Skin epidermis (tissue), 12 donors: ENCODE results near the gene GPR89B.
"Not testable (repeated sequence)": the region's sequence is repeated elsewhere in the genome, so short reads cannot be mapped to it uniquely, and the experiment has no call there.

ENCODE experiments used
- H3K27ac ChIP-seq, 21 experiments: fragments of 200-600 bp; sonication (generic) in 11 of 21; one replicate each; pipeline ENCODE4 v1.5.0; 2020; ENCODE audit warnings: mild to moderate bottlenecking in 3 of 21, inconsistent platforms in 2 of 21, moderate library complexity in 2 of 21
- H3K4me3 ChIP-seq, 7 experiments: fragments of 200-600 bp; sonication (generic) in 2 of 7; one replicate each; pipeline ENCODE4 v1.5.0; 2020; ENCODE audit warnings: inconsistent platforms in 2 of 7, mild to moderate bottlenecking in 2 of 7, moderate library complexity in 1 of 7

Gene GPR89B

GRCh38 chr1:147931137-147931536, 2.9 kb downstream of the GPR89B start:
- not testable (repeated sequence) for H3K4me3 ChIP-seq, H3K27ac ChIP-seq

GRCh38 chr1:147935296-147935695, 7.1 kb downstream of the GPR89B start:
- H3K27ac ChIP-seq, H3K4me3 ChIP-seq: not testable (repeated sequence)

- not testable (repeated sequence) for H3K27ac ChIP-seq
These were observed 12.2 kb downstream of the GPR89B start for GRCh38 chr1:147940456-147940855.

GRCh38 chr1:147942563-147942962, 14.3 kb downstream of the GPR89B start:
- not testable (repeated sequence) for H3K27ac ChIP-seq, H3K4me3 ChIP-seq

More at GRCh38 chr1:147940456-147940855, 12.2 kb downstream of the GPR89B start:
- H3K4me3 ChIP-seq = not testable (repeated sequence)

GRCh38 chr1:147949517-147949916, 21.3 kb downstream of the GPR89B start:
- H3K4me3 ChIP-seq, H3K27ac ChIP-seq: not testable (repeated sequence)

- H3K4me3 ChIP-seq = not testable (repeated sequence)
These were observed 30.7 kb downstream of the GPR89B start for GRCh38 chr1:147958906-147959305.

GRCh38 chr1:147959680-147960079, 31.5 kb downstream of the GPR89B start:
- not testable (repeated sequence) for H3K4me3 ChIP-seq, H3K27ac ChIP-seq

More at GRCh38 chr1:147958906-147959305, 30.7 kb downstream of the GPR89B start:
- H3K27ac ChIP-seq = not testable (repeated sequence)

- not testable (repeated sequence) for H3K27ac ChIP-seq, H3K4me3 ChIP-seq
These were observed 36.4 kb downstream of the GPR89B start for GRCh38 chr1:147964575-147964974.

GRCh38 chr1:147966657-147967056, 38.4 kb downstream of the GPR89B start:
- H3K4me3 ChIP-seq, H3K27ac ChIP-seq: not testable (repeated sequence)

- H3K4me3 ChIP-seq, H3K27ac ChIP-seq: not testable (repeated sequence)
These were observed 50.9 kb downstream of the GPR89B start for GRCh38 chr1:147978896-147979651.

GRCh38 chr1:147985374-147985773, 57.2 kb downstream of the GPR89B start:
- H3K27ac ChIP-seq, H3K4me3 ChIP-seq: not testable (repeated sequence)

GRCh38 chr1:147987893-147988292, 59.7 kb downstream of the GPR89B start:
- not testable (repeated sequence) for H3K27ac ChIP-seq, H3K4me3 ChIP-seq

- not testable (repeated sequence) for H3K4me3 ChIP-seq, H3K27ac ChIP-seq
These were observed 64.7 kb downstream of the GPR89B start for GRCh38 chr1:147992916-147993315.

GRCh38 chr1:147993400-147993799, 65.2 kb downstream of the GPR89B start:
- H3K4me3 ChIP-seq, H3K27ac ChIP-seq: not testable (repeated sequence)

- not testable (repeated sequence) for H3K4me3 ChIP-seq, H3K27ac ChIP-seq
These were observed 65.8 kb downstream of the GPR89B start for GRCh38 chr1:147993825-147994615.

GRCh38 chr1:147996088-147996487, 67.9 kb downstream of the GPR89B start:
- not testable (repeated sequence) for H3K4me3 ChIP-seq, H3K27ac ChIP-seq

GRCh38 chr1:148007724-148008123, 79.5 kb downstream of the GPR89B start:
- H3K4me3 ChIP-seq, H3K27ac ChIP-seq: not testable (repeated sequence)

- no peak overlapping the region for H3K4me3 ChIP-seq
- no peak overlapping the region for H3K27ac ChIP-seq
These were observed 82.3 kb downstream of the GPR89B start for GRCh38 chr1:148010527-148010926.

GRCh38 chr1:148013177-148014144, 85.2 kb downstream of the GPR89B start:
- not testable (repeated sequence) for H3K27ac ChIP-seq

More at GRCh38 chr1:148013177-148014144, 85.2 kb downstream of the GPR89B start:
- H3K4me3 ChIP-seq = not testable (repeated sequence)
